ENCODE measurements around the gene RFC2.
"Not testable (repeated sequence)": the region's sequence is repeated elsewhere in the genome, so short reads cannot be mapped to it uniquely, and the experiment has no call there.

Gene RFC2

DNA sequence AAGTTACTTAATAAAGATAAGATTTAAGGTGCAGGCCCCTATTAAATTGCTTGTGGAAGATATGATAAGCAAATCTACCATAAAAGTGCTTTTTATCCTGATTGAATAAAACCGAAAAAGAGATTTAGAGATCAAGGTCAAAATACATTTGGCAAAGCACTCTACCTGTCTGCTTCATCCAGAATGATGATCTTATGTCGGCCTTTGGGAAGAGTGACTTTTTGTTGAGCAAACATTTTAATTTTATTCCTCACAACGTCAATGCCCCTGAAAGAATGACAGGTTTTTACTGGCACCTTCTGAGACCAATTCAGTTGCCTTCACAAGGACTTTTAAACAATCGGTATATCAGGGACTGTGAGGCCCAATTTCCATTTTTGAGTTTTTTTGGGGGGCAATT is 7.7 kb downstream of the RFC2 start:
- FAIRE-seq, result no peak

- FAIRE-seq, result no peak
These were observed 12.1 kb downstream of the RFC2 start for GRCh38 chr7:74242122-74242443.

DNA sequence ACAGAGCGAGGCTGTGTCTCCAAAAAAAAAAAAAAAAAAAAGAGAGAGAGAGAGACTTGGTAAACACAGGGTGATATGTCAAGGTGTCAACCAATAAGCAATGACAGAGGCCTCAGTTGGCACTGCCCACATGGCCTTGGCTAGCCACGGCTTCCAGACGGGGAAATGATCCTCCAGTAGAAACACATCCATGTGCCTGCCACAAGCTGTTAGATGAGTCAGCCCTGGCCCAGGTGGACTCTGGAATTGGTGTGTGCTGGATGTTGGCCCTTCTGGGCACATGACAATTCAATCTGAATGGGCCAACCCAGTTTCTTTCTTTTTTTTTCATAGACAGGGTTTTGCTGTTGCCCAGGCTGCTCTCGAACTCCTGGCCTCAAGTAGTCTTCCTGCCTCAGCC is 13.7 kb downstream of the RFC2 start:
- FAIRE-seq, result no peak

GRCh38 chr7:74236284-74236683 is 17.9 kb downstream of the RFC2 start:
- FAIRE-seq, result no peak

- FAIRE-seq, result no peak
These were observed 18.5 kb downstream of the RFC2 start for GRCh38 chr7:74235518-74236268.

GRCh38 chr7:74233655-74234285 is 20.4 kb downstream of the RFC2 start:
- no peak for FAIRE-seq

- no peak for FAIRE-seq
These were observed 23.0 kb downstream of the RFC2 start for GRCh38 chr7:74231232-74231590.

GRCh38 chr7:74230446-74231231 is 23.6 kb downstream of the RFC2 start:
- no peak for FAIRE-seq

DNA sequence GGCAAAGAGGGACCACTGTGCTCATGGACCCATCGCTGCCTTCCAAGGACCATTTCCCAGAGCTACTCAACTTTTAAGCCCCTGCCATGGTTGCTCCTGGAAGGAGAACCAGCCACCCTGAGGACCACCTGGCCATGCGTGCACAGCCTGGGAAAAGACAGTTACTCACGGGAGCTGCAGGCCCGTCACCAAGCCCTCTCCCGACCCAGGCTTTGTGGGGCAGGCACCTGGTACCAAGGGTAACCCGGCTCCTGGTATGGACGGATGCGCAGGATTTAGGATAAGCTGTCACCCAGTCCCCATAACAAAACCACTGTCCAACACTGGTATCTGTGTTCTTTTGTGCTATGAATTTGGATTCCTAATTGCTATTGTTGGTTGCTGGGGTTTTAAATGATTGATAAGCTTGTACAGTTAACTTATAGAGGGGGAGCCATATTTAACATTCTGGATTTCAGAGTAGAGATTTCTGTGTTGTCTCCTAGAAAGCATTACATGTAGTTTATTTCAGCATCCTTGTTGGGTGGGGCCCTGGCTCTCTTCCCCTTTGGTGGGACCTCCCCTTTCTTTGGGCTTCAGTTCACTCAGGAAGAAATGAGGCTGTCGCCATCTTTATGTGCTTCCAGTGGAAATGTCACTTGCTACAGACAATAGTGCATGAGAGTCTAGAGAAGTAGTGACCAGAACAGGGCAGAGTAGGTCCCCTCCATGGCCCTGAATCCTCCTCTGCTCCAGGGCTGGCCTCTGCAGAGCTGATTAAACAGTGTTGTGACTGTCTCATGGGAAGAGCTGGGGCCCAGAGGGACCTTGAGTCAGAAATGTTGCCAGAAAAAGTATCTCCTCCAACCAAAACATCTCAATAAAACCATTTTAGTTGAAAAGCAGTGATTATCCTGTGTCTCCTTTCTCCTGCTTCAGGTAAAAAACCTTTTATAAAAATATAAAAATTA is 25.0 kb downstream of the RFC2 start:
- FAIRE-seq, result no peak

GRCh38 chr7:74226633-74227032 is 27.6 kb downstream of the RFC2 start:
- no peak for FAIRE-seq

- FAIRE-seq, result no peak
These were observed 28.8 kb downstream of the RFC2 start for GRCh38 chr7:74225400-74225799.

DNA sequence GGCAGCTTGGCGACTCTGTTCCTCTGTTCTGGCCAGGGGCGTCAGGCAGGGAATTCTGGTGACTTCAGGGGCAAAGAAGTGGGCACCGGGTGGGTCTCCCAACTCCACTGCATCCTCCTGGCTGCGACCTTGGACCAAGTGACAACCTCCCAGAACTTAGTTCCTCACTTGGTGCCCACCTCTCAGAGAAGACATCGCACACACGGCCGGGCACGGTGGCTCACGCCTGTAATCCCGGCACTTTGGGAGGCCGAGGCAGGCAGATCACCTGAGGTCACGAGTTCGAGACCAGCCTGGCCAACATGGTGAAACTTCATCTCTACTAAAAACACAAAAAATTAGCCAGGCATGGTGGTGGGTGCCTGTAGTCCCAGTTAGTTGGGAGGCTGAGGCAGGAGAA is 29.3 kb downstream of the RFC2 start:
- not testable (repeated sequence) for FAIRE-seq

DNA sequence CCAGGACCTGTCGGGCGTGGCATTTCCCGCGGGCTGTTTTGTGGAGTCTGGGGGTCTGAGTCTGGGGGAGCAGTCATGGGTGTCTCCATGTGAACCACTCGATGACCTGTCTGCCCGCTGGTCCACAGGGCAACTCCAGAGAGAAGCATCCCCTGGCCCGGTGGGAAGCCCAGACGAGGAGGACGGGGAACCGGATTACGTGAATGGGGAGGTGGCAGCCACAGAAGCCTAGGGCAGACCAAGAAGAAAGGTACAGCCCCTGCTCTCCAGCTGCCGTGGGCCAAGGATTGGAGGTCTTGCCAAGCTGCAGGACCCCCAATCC is 29.7 kb downstream of the RFC2 start:
- FAIRE-seq, result no peak

DNA sequence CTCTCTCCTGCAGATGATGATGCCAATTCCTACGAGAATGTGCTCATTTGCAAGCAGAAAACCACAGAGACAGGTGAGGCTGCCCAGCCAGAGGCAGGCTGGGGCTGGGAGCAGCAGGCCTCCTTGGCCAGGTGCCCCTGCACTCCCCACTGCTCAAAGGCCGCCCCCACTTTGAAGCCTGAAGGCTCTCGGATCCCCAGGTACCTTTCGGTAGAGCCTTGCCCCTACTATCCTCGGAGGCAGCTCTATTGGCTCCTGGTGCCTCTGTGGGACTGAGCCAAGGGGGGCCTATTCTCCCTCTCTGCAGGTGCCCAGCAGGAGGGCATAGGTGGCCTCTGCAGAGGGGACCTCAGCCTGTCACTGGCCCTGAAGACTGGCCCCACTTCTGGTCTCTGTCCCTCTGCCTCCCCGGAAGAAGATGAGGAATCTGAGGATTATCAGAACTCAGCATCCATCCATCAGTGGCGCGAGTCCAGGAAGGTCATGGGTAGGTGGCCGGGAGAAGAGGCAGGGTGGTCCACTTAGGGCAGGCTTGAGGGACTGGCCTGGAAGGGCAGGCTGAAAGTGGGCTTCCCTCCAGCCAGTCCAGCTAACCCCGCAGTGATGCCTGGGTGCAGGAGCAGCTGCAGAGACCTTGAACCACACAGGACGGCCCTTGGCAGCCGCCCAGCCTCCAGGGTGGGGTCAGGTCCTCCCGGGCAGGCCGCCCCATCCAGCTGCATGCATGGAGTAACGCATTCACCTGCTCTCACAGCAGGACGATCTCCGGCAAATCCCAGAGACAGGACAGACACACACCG is 30.3 kb downstream of the RFC2 start:
- FAIRE-seq, result no peak

DNA sequence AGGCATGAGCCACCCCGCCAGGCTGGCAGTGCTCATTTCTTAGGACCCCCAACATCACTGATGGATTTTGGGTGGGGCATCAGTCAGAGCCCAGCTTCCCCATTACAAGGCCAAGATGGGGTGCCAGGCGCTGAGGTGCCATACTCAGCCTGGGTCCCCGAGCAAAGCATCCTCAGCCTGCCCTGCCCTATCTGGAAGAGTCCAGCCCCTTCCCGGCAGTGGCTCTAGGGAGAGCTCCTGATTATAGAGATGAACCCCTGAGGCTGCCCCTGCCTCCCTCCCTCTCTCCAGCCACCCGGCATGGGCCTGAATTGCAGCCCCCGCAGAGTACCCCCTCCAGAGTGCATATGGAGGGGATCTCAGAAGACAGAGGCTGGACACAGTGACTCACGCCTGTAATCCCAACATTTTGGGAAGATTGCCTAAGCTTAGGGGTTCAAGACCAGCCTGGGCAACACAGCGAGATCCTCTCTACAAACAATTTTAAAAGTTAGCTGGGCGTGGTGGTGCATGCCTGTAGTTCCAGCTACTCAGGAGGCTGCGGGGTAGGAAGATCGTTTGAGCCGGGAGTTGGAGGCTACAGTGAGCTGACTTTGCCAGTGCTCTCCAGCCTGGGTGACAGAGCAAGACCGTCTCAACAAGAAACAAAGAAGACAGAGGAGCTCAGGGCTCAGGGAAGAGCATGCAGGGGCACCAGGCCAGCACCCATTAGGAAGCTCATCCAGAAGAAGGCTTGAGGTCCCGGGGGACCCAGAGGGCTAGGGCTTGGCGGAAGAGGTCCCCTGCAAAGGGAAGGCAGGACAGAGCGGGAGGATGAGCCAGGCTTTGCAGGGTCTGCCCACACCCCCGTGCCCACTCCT is 31.1 kb downstream of the RFC2 start:
- no peak for FAIRE-seq

DNA sequence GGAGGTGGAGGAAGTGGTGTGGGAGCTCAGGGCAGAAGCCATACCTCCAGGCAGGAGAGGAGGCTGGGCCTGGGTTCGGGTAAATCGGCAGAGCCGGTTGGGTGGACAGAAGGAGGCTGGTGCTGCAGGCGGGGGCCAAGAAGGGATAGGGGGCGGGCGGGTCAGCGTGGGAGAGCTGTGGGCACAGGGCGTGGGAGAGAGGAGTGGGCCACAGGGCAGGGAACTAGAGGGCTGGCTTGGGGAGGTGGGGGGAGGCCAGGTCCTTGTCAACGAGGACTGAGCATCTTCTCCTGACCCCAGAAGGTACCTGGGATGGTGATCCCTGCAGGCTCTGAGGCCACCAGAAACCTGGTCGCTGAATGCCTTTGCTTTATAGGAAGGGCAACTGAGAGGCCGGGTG is 32.5 kb downstream of the RFC2 start:
- FAIRE-seq, result no peak

DNA sequence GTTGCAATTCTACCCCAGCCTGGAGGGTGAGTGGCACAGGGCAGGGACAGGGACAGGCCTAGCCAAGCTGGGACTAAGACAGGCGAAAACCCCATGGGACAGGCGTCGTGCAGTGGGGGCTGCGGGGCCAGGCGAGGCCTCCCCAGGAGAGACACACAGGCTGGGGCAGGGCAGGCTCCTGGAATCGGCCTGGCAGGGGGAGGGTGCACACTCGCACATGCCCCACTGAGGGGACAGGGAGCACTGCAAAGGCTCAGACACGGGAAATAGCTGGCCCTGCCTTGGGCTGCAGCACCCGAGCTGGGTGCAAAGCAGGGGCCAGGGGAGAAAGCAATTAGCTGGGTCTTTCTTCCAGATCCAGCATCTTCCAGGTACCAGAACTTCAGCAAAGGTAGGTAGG is 34.0 kb downstream of the RFC2 start:
- FAIRE-seq, result no peak

GRCh38 chr7:74219416-74219815 is 34.8 kb downstream of the RFC2 start:
- no peak for FAIRE-seq

DNA sequence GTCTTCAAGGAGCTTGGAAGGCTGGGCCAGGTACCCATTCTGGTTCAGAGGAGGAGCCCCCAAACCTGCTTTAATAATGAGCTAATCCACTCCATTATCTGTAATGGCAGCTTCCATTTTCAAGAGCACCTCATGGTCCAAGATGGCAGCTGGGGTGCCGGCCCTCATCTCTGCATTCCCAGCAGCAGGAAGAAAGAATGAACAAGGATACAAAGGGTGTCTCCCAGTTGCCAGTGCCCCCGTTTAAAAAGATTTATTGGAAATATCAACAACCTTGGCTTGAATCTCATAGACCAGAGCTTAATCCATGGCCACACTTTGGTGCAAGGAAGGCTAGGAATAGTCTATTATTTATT is 35.9 kb downstream of the RFC2 start:
- no peak for FAIRE-seq

GRCh38 chr7:74217455-74218342 is 36.5 kb downstream of the RFC2 start:
- FAIRE-seq, result no peak

Data from A204.1 (cell line).